ENCODE results near the gene UST. TPM values are rescaled to one million over a fixed set of nuclear protein-coding genes. Genes with fewer than 3 reads are reported as not detected.
A peak's percentile ranks its signal among the peaks of the same experiment; 100 is the strongest.

The UST gene
- total and polyA plus RNA-seq, 2 donors (not counting 1 experiment from before 2014, with no cell fraction given), result 7.3 to 16.9 TPM

DNA sequence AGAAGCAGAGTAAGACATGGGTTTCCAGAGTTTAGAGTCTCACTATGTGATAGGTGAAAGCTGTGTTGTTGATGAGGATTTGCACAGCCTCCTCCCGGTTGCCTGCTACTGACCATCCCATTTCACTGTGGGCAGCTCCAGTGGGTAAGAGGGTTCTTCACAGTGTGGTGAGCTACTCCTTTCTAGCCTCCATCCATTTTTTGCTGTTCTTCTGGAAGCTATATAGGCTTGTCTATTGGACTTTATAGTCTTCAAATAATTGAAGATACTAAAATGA is 13.4 kb downstream of the UST start:
- ATAC-seq (ENCODE audit: low read depth), result no peak
- TF ChIP-seq, protein P1, sequence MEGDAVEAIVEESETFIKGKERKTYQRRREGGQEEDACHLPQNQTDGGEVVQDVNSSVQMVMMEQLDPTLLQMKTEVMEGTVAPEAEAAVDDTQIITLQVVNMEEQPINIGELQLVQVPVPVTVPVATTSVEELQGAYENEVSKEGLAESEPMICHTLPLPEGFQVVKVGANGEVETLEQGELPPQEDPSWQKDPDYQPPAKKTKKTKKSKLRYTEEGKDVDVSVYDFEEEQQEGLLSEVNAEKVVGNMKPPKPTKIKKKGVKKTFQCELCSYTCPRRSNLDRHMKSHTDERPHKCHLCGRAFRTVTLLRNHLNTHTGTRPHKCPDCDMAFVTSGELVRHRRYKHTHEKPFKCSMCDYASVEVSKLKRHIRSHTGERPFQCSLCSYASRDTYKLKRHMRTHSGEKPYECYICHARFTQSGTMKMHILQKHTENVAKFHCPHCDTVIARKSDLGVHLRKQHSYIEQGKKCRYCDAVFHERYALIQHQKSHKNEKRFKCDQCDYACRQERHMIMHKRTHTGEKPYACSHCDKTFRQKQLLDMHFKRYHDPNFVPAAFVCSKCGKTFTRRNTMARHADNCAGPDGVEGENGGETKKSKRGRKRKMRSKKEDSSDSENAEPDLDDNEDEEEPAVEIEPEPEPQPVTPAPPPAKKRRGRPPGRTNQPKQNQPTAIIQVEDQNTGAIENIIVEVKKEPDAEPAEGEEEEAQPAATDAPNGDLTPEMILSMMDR (IDR thresholded peaks at IDR 0.05), result no peak
- TF ChIP-seq EZH2 (IDR thresholded peaks at IDR 0.05; ENCODE audit: borderline replicate concordance, insufficient read depth, low read depth, low read length, poor library complexity, severe bottlenecking), result no peak
- peaks cover 77 to 79% of the 10 kb centered on the region in 2 donors for H3K4me1 ChIP-seq (ENCODE audit: control insufficient read depth in 2 of 2, insufficient read depth in 2 of 2, low read length in 2 of 2)
- no peak overlapping the region for H2AFZ ChIP-seq (ENCODE audit: insufficient read depth, low read depth, low read length, poor library complexity, severe bottlenecking)
- H3K4me3 Mint-ChIP-seq, result peak overlapping the region; percentile 85
- peak overlapping the region; percentile 70 for H3K9ac ChIP-seq (ENCODE audit: low read length)
- peaks cover 53% of the 10 kb centered on the region for H3K79me2 ChIP-seq (ENCODE audit: control insufficient read depth, insufficient read depth, low read length)
- ChIA-PET CTCF (interaction anchor here (1.0 to 7.6 kb wide), 7 partner anchors 10 to 187 kb away, joined by 3 to 63 read pairs (median 5); partner anchors contain the start of gene UST), POLR2A (interaction anchor here (0.7 to 4.6 kb wide), 9 partner anchors 9 to 214 kb away, joined by 3 to 45 read pairs (median 3); partner anchors contain the start of gene UST)
- H3K4me2 ChIP-seq (replicated peaks; ENCODE audit: low read depth, low read length, poor library complexity, severe bottlenecking), result peak overlapping the region; percentile 80
- H3K9me3 Mint-ChIP-seq (ENCODE audit: insufficient read depth), result no peaks in the 10 kb centered on the region
- H4K20me1 ChIP-seq (ENCODE audit: control insufficient read depth, insufficient read depth, low read length, poor library complexity, severe bottlenecking), result no peaks in the 10 kb centered on the region
- intact Hi-C loops (cut with micrococcal nuclease), result loop anchor here (2.0 to 10.0 kb wide), 5 partner anchors 42 to 805 kb away; partner anchors contain the start of gene GINM1
- peak overlapping the region; percentile 28 to 61 (median 44) for H3K4me3 ChIP-seq (ENCODE audit: control extremely low read depth in 1 of 5, extremely low read depth in 1 of 5, insufficient read depth in 1 of 5, low read depth in 2 of 5, low read length in 4 of 5)
- H3K27me3 ChIP-seq (replicated peaks in 1 of 4; ENCODE audit: control extremely low read depth in 1 of 4, control insufficient read depth in 3 of 4, insufficient read depth in 4 of 4, low read length in 3 of 4), result no peaks in the 10 kb centered on the region
- peak overlapping the region; percentile 93 for H3K27ac Mint-ChIP-seq
- no CpG with 5 or more reads among the region's 1 CpG for WGBS (ENCODE audit: insufficient coverage)
- peak overlapping the region; percentile 98 for H3K27ac ChIP-seq (ENCODE audit: low read length in 2 of 2)
- peaks cover 87% of the 10 kb centered on the region for H3K4me1 Mint-ChIP-seq
- H3K36me3 ChIP-seq (replicated peaks in 1 of 2; ENCODE audit: control extremely low read depth in 1 of 2, control insufficient read depth in 1 of 2, extremely low read depth in 1 of 2, insufficient read depth in 2 of 2, low read length in 1 of 2), result no peaks in the 10 kb centered on the region
- no peaks in the 10 kb centered on the region for H3K27me3 Mint-ChIP-seq
- DNase-seq, result no peak
- peaks cover 0 to 7% (median 3%) of the 10 kb centered on the region in 3 donors for H3K9me3 ChIP-seq (ENCODE audit: control extremely low read depth in 1 of 3, control insufficient read depth in 2 of 3, insufficient read depth in 1 of 3, low read length in 2 of 3)
